GM12878 (cell line): ENCODE results near the gene ANKRD36C.
"Not testable (repeated sequence)": the region's sequence is repeated elsewhere in the genome, so short reads cannot be mapped to it uniquely, and the experiment has no call there.

Source experiments
- BACH1 ChIP-seq: fragments of 450-650 bp; IDR thresholded peaks from 2 replicates; pipeline ENCODE4 v1.6.1; 2017; ENCODE audit warnings: mild to moderate bottlenecking, borderline replicate concordance
- JUNB ChIP-seq: IDR thresholded peaks from 2 replicates; pipeline ENCODE4 v1.6.1; 2016; ENCODE audit warnings: antibody characterized with exemption, mild to moderate bottlenecking
- MAX ChIP-seq: IDR thresholded peaks from 2 replicates; pipeline ENCODE4 v1.6.1; 2012; ENCODE audit warnings: low read depth, low read length, improper control_type of control experiment
- NBN ChIP-seq: fragments of 450-650 bp; IDR thresholded peaks from 2 replicates; pipeline ENCODE4 v1.6.1; 2016
- POLR2AphosphoS5 ChIP-seq: IDR thresholded peaks from 2 replicates; pipeline ENCODE4 v1.6.1; 2011; ENCODE audit warnings: mild to moderate bottlenecking, low read length, inconsistent platforms
- REST ChIP-seq: IDR thresholded peaks from 2 replicates; pipeline ENCODE4 v1.6.1; 2012; ENCODE audit warnings: mild to moderate bottlenecking, low read depth, low read length
- RFX5 ChIP-seq: IDR thresholded peaks from 2 replicates; pipeline ENCODE4 v1.6.1; 2011; ENCODE audit warnings: low read depth, low read length, improper control_type of control experiment
- SMAD1 ChIP-seq: fragments of 450-650 bp; IDR thresholded peaks from 2 replicates; pipeline ENCODE4 v1.6.1; 2018; ENCODE audit warnings: mild to moderate bottlenecking, low read depth; ENCODE audit not compliant: partially characterized antibody
- SUZ12 ChIP-seq: fragments of 200-600 bp; sonication (generic); IDR thresholded peaks from one replicate; pipeline ENCODE4 v1.6.1; 2018; ENCODE audit warnings: antibody characterized with exemption, mild to moderate bottlenecking; ENCODE audit not compliant: unreplicated experiment
- TAF1 ChIP-seq: IDR thresholded peaks from 2 replicates; pipeline ENCODE4 v1.6.1; 2011; ENCODE audit warnings: mild to moderate bottlenecking, low read depth, low read length, borderline replicate concordance
- TF ChIP-seq, protein P1 (sequence below), 3 experiments: IDR thresholded peaks in 2 of 3; conservative IDR thresholded peaks in 1 of 3; 2 replicates each; pipeline ENCODE4 v1.5.1; 2011; ENCODE audit warnings: low read depth in 3 of 3, low read length in 3 of 3, mild to moderate bottlenecking in 3 of 3, control low read depth in 2 of 3, moderate library complexity in 2 of 3, inconsistent platforms in 1 of 3, mixed read lengths in 1 of 3; ENCODE audit not compliant: control insufficient read depth in 2 of 3, insufficient read depth in 1 of 3; ENCODE audit errors: extremely low read depth in 1 of 3
- TF ChIP-seq, protein P2 (sequence below): IDR thresholded peaks from 2 replicates; pipeline ENCODE4 v1.6.1; 2011; ENCODE audit warnings: low read depth, mild to moderate bottlenecking, low read length, moderate library complexity, borderline replicate concordance; ENCODE audit errors: extremely low read depth

- TF ChIP-seq, protein P1, sequence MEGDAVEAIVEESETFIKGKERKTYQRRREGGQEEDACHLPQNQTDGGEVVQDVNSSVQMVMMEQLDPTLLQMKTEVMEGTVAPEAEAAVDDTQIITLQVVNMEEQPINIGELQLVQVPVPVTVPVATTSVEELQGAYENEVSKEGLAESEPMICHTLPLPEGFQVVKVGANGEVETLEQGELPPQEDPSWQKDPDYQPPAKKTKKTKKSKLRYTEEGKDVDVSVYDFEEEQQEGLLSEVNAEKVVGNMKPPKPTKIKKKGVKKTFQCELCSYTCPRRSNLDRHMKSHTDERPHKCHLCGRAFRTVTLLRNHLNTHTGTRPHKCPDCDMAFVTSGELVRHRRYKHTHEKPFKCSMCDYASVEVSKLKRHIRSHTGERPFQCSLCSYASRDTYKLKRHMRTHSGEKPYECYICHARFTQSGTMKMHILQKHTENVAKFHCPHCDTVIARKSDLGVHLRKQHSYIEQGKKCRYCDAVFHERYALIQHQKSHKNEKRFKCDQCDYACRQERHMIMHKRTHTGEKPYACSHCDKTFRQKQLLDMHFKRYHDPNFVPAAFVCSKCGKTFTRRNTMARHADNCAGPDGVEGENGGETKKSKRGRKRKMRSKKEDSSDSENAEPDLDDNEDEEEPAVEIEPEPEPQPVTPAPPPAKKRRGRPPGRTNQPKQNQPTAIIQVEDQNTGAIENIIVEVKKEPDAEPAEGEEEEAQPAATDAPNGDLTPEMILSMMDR (IDR thresholded peaks at IDR 0.05 in 2 of 3, conservative IDR thresholded peaks at IDR 0.05 in 1 of 3; ENCODE audit: control insufficient read depth in 2 of 3, extremely low read depth in 1 of 3, insufficient read depth in 1 of 3, low read depth in 3 of 3, low read length in 3 of 3) = not testable (repeated sequence)
- not testable (repeated sequence) for TF ChIP-seq REST, POLR2AphosphoS5, RFX5, MAX, JUNB, TAF1, SUZ12, BACH1, SMAD1, NBN
- TF ChIP-seq, protein P2, sequence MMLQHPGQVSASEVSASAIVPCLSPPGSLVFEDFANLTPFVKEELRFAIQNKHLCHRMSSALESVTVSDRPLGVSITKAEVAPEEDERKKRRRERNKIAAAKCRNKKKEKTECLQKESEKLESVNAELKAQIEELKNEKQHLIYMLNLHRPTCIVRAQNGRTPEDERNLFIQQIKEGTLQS = not testable (repeated sequence)
Measured at GRCh38 chr2:95796249-95797099, 195.2 kb downstream of the ANKRD36C start.
